SK-N-SH (cell line): ENCODE measurements around the gene TTC23L. TPM values are rescaled to one million over a fixed set of nuclear protein-coding genes. Genes with fewer than 3 reads are reported as not detected.
A peak's percentile ranks its signal among the peaks of the same experiment; 100 is the strongest.

Experiments
- CTCF ChIA-PET: fragments of 300-600, 350-600 bp; formaldehyde crosslinking; extraction: SDS; loops from one replicate; lab custom pipeline; 2021; lab: Yijun Ruan, JAX
- POLR2A ChIA-PET: fragments of 350-600 bp; sonication (Branson Sonifier 250); formaldehyde crosslinking; extraction: SDS; loops from one replicate; lab custom pipeline; 2020; ENCODE audit warnings: antibody characterized with exemption, inconsistent platforms; lab: Yijun Ruan, JAX
- DNase-seq: peaks from one replicate; pipeline ENCODE4 v3.0.0; 2012
- H2AFZ ChIP-seq: fragments of 200-600 bp; sonication (generic); 2 replicates; pipeline ENCODE4 v1.8.1; 2016; ENCODE audit warnings: antibody characterized with exemption, mild to moderate bottlenecking, low read depth
- H3F3A ChIP-seq: fragments of 200-600 bp; sonication (generic); replicated peaks from 2 replicates; pipeline ENCODE3; 2016; ENCODE audit warnings: antibody characterized with exemption, mild to moderate bottlenecking; ENCODE audit not compliant: insufficient read depth
- H3K27ac ChIP-seq, 2 experiments: fragments of 200-500 bp in 1 of 2; fragments of 200-600 bp in 1 of 2; sonication (Bioruptor generic) in 1 of 2; sonication (generic), shearing (Covaris generic) in 1 of 2; 2 replicates each; pipeline versions ENCODE4 v1.5.1 to v1.6.1; 2014 to 2016; ENCODE audit warnings: low read depth in 2 of 2, inconsistent platforms in 1 of 2, low read length in 1 of 2, mild to moderate bottlenecking in 1 of 2, mixed read lengths in 1 of 2
- H3K27me3 ChIP-seq: fragments of 200-600 bp; sonication (generic), shearing (Covaris generic); 2 replicates; pipeline ENCODE4 v1.6.1; 2016; ENCODE audit warnings: mixed run types; ENCODE audit not compliant: insufficient read depth
- H3K36me3 ChIP-seq, 2 experiments: fragments of 200-500 bp in 1 of 2; fragments of 200-600 bp in 1 of 2; sonication (Bioruptor generic) in 1 of 2; sonication (generic) in 1 of 2; replicated peaks in 1 of 2; 2 replicates each; pipeline versions ENCODE3 to v1.5.1; 2014 to 2016; ENCODE audit warnings: low read length in 1 of 2, mild to moderate bottlenecking in 1 of 2; ENCODE audit not compliant: insufficient read depth in 2 of 2, control insufficient read depth in 1 of 2
- H3K4me1 ChIP-seq, 2 experiments: fragments of 200-500 bp in 1 of 2; fragments of 200-600 bp in 1 of 2; sonication (Bioruptor generic) in 1 of 2; sonication (generic), shearing (Covaris generic) in 1 of 2; 2 replicates each; pipeline versions ENCODE4 v1.5.1 to v1.6.1; 2014 to 2016; ENCODE audit warnings: low read depth in 1 of 2, low read length in 1 of 2, mixed run types in 1 of 2; ENCODE audit not compliant: insufficient read depth in 2 of 2, control insufficient read depth in 1 of 2
- H3K4me2 ChIP-seq: fragments of 200-600 bp; sonication (generic), shearing (Covaris generic); 2 replicates; pipeline ENCODE4 v1.6.1; 2017; ENCODE audit warnings: mixed run types
- H3K4me3 ChIP-seq, 2 experiments: fragments of 200-500 bp in 1 of 2; fragments of 200-600 bp in 1 of 2; sonication (Bioruptor generic) in 1 of 2; sonication (generic), shearing (Covaris generic) in 1 of 2; 2 replicates each; pipeline versions ENCODE4 v1.5.1 to v1.8.1; 2014 to 2016; ENCODE audit warnings: low read depth in 2 of 2, inconsistent platforms in 1 of 2, low read length in 1 of 2, mild to moderate bottlenecking in 1 of 2, mixed read lengths in 1 of 2, moderate library complexity in 1 of 2
- H3K79me2 ChIP-seq: fragments of 200-600 bp; sonication (generic); 2 replicates; pipeline ENCODE4 v1.8.1; 2017; ENCODE audit warnings: mild to moderate bottlenecking; ENCODE audit not compliant: insufficient read depth
- H3K9ac ChIP-seq: fragments of 200-600 bp; sonication (generic); 2 replicates; pipeline ENCODE4 v1.6.1; 2017; ENCODE audit warnings: mixed run types
- H3K9me2 ChIP-seq: fragments of 200-600 bp; sonication (generic); 2 replicates; pipeline ENCODE4 v1.6.1; 2017; ENCODE audit warnings: mixed run types
- H3K9me3 ChIP-seq: fragments of 200-600 bp; sonication (generic); 2 replicates; pipeline ENCODE4 v1.6.1; 2017; ENCODE audit warnings: mixed run types, mild to moderate bottlenecking, moderate library complexity
- H4K20me1 ChIP-seq: fragments of 200-600 bp; sonication (generic); 2 replicates; pipeline ENCODE4 v1.6.1; 2017; ENCODE audit warnings: mild to moderate bottlenecking, mixed run types; ENCODE audit not compliant: insufficient read depth
- GABPA ChIP-seq: IDR thresholded peaks from 2 replicates; pipeline ENCODE4 v1.4.0; 2012; ENCODE audit warnings: low read depth, mild to moderate bottlenecking
- RAD21 ChIP-seq: IDR thresholded peaks from 2 replicates; pipeline ENCODE4 v1.6.1; 2012; ENCODE audit warnings: mild to moderate bottlenecking, low read length
- RXRA ChIP-seq: IDR thresholded peaks from 2 replicates; pipeline ENCODE4 v1.4.0; 2012; ENCODE audit warnings: low read depth, mild to moderate bottlenecking, borderline replicate concordance
- SMC3 ChIP-seq: IDR thresholded peaks from 2 replicates; pipeline ENCODE4 v1.6.1; 2012; ENCODE audit warnings: low read depth, low read length, improper control_type of control experiment
- YY1 ChIP-seq: IDR thresholded peaks from 2 replicates; pipeline ENCODE4 v1.4.0; 2012; ENCODE audit warnings: low read depth, mild to moderate bottlenecking
- WGBS: methylation state at CpG from one replicate; pipeline ENCODE4 v1.1.6; 2017; ENCODE audit warnings: low lambda C conversion rate; 5-methylcytosine and 5-hydroxymethylcytosine counted together
- polyA plus RNA-seq, 3 experiments: library from polyadenylated mRNA; depleted of rRNA; stranded (reverse); fragments of >200 nt; gene quantifications; 2 replicates each; pipeline ENCODE4 v1.2.3, GENCODE V29; 2012
- TF ChIP-seq, protein P1 (sequence below): fragments of 200-600 bp; sonication (generic); IDR thresholded peaks from 2 replicates; pipeline ENCODE4 v1.6.1; 2017; ENCODE audit warnings: antibody characterized with exemption, mild to moderate bottlenecking, moderate library complexity
- TF ChIP-seq, protein P2 (sequence below): IDR thresholded peaks from 2 replicates; pipeline ENCODE4; 2012

Gene TTC23L
- polyA plus RNA-seq, 1 of the 3 experiments (the other 2 are of a cell fraction): 0.49 TPM

DNA sequence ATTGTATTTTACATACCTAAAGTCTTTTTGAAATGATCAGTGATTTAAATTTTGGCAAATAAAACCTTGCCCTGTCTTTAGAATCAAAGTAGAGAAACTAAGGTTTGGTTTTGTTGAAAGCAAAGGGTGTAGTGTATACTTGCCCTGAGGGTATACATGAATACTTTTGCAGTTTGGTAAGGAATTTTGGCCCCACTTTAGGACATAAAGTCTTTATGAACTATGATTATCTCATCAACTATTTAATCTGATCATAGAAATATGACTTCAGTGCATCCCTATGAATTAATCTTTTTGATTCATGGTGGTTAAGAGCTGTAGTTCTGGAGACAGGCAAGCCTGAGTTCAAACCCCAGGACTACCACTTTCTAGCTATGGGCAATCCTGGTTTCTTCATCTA lies 58.7 kb downstream of the TTC23L start:
- CTCF ChIA-PET: interaction anchor here (0.7 to 4.4 kb wide), 32 partner anchors 9 to 1075 kb away, joined by 3 to 87 read pairs (median 6); partner anchors contain the start of gene DNAJC21

DNA sequence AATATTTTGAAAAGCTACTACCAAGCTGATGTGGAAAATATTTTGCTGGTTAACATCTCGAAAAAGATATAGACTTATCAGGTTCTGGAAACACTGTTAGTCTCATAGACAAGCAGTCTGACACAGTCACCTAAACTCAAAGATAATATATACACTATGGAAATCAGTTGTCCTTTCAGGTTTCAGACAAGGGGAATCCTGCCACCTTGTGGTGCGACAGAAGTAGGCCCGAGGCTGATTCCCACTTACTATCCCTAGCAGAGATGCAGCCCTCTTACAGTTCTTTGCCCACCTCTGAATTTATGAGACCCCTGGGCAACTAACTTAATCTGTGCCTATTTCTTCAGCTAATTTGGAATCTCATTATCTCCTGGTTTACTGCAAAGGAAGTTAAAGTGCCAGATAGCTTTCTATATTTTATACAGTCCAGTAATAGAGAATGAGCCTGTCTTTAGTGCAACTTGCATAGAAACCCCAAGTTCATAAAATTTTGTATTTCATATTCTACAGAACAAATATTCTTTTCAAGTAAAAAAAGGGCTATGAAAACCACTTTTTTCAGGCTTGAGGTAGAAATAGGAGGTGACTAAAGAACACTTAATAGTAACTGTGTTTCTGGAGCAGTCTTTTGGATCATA lies 59.4 kb downstream of the TTC23L start:
- H3K4me2 ChIP-seq: no peak overlapping the region
- WGBS: 2% methylated on average over 3 of the region's 3 CpGs
- H3K4me1 ChIP-seq: 0 out of 4 replicates have a peak, but pooled peaks cover 0 to 7% of the 10 kb centered on the region in 2 experiments
- DNase-seq: peak; percentile 53
- H3F3A ChIP-seq: peaks cover 7% of the 10 kb centered on the region
- ChIA-PET CTCF (interaction anchor here (0.7 to 4.4 kb wide), 40 partner anchors 8 to 1076 kb away, joined by 3 to 87 read pairs (median 4); partner anchors contain the start of genes BRIX1, DNAJC21 and RAD1), POLR2A (no interaction called here)
- H3K79me2 ChIP-seq: no peaks in the 10 kb centered on the region
- TF ChIP-seq RXRA: no peak
- TF ChIP-seq SMC3: peak; percentile 94
- peak; percentile 85 for TF ChIP-seq RAD21
- TF ChIP-seq, protein P1, sequence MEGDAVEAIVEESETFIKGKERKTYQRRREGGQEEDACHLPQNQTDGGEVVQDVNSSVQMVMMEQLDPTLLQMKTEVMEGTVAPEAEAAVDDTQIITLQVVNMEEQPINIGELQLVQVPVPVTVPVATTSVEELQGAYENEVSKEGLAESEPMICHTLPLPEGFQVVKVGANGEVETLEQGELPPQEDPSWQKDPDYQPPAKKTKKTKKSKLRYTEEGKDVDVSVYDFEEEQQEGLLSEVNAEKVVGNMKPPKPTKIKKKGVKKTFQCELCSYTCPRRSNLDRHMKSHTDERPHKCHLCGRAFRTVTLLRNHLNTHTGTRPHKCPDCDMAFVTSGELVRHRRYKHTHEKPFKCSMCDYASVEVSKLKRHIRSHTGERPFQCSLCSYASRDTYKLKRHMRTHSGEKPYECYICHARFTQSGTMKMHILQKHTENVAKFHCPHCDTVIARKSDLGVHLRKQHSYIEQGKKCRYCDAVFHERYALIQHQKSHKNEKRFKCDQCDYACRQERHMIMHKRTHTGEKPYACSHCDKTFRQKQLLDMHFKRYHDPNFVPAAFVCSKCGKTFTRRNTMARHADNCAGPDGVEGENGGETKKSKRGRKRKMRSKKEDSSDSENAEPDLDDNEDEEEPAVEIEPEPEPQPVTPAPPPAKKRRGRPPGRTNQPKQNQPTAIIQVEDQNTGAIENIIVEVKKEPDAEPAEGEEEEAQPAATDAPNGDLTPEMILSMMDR: peak; percentile 88
- TF ChIP-seq YY1: no peak
- no peaks in the 10 kb centered on the region for H3K9me2 ChIP-seq
- no peaks in the 10 kb centered on the region for H3K9me3 ChIP-seq
- H3K9ac ChIP-seq: no peak overlapping the region
- H2AFZ ChIP-seq: no peak overlapping the region
- H3K27ac ChIP-seq: 0 out of 4 replicates have a peak overlapping the region, but pooled peaks of 1 of the 2 experiments have one; percentile 15
- H3K36me3 ChIP-seq: no peaks in the 10 kb centered on the region
- no peaks in the 10 kb centered on the region for H4K20me1 ChIP-seq
- H3K27me3 ChIP-seq: no peaks in the 10 kb centered on the region
- no peak overlapping the region; a peak in 1 of 4 replicates for H3K4me3 ChIP-seq

More for the DNA sequence above, 58.7 kb downstream of the TTC23L start:
- Histone ChIP-seq H3K4me1 (0 out of 4 replicates have a peak, but pooled peaks cover 0 to 7% of the 10 kb centered on the region in 2 experiments), H2AFZ (no peak overlapping the region), H3K36me3 (no peaks in the 10 kb centered on the region), H3K4me2 (no peak overlapping the region), H3K4me3 (no peak overlapping the region), H3K9ac (no peak overlapping the region), H3K9me2 (no peaks in the 10 kb centered on the region), H4K20me1 (no peaks in the 10 kb centered on the region), H3K9me3 (no peaks in the 10 kb centered on the region), H3F3A (peaks cover 7% of the 10 kb centered on the region), H3K27me3 (no peaks in the 10 kb centered on the region), H3K27ac (no peak overlapping the region), H3K79me2 (no peaks in the 10 kb centered on the region)
- POLR2A ChIA-PET: no interaction called here
- no peak for DNase-seq
- no peak for TF ChIP-seq YY1
- TF ChIP-seq, protein P2, sequence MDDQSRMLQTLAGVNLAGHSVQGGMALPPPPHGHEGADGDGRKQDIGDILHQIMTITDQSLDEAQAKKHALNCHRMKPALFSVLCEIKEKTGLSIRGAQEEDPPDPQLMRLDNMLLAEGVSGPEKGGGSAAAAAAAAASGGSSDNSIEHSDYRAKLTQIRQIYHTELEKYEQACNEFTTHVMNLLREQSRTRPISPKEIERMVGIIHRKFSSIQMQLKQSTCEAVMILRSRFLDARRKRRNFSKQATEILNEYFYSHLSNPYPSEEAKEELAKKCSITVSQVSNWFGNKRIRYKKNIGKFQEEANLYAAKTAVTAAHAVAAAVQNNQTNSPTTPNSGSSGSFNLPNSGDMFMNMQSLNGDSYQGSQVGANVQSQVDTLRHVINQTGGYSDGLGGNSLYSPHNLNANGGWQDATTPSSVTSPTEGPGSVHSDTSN: peak; percentile 38; the same call in 1 of the 2 replicates
- TF ChIP-seq GABPA: no peak
- TF ChIP-seq, all 33 proteins: peak for 1
